NCI-H2227 (cell line): Measurements from ENCODE around the gene DOCK1.

Source experiments
- DNase-seq: peaks from one replicate; lab custom pipeline; 2025; ENCODE audit not compliant: unreplicated experiment; lab: John Stamatoyannopoulos, UW

Gene DOCK1

DNA sequence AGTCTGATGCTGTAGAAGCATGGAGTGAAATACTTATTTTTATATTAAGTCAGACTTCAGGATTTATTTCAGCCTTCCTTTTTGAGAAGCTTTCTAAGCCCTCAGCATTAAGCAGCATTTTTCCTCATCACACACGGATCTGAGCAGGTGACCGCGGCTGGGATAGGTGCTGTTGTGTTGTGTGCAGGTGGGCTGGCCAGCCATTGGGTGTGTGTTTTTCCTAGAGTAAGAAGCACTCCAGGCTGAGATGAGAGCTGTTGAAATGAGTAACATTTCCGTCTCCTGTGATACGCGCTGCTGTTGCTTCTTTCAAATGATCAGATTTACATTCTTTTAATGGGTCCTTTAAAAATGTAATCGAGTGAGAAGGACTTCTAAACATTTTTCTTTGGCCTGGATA lies 227.2 kb downstream of the DOCK1 start:
- no peak for DNase-seq

DNA sequence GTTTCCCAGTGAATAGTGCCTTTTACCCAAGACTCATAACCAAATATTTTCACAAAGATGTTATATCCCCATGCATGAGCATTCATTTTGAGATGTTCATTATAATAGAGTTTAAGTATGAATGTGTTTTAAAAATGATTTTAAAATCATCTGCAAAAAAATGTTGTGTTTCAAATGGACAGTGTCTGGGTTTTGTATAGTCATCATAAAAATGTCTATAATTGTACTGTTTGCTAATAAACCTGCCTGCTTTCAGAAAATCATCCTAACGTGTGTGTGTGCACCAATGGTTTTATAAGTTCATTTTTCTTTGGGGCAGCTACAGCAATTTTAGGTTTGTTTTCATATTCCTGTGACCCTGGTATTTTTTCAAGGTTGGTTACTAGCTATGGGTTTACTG lies 228.0 kb downstream of the DOCK1 start:
- no peak for DNase-seq

DNA sequence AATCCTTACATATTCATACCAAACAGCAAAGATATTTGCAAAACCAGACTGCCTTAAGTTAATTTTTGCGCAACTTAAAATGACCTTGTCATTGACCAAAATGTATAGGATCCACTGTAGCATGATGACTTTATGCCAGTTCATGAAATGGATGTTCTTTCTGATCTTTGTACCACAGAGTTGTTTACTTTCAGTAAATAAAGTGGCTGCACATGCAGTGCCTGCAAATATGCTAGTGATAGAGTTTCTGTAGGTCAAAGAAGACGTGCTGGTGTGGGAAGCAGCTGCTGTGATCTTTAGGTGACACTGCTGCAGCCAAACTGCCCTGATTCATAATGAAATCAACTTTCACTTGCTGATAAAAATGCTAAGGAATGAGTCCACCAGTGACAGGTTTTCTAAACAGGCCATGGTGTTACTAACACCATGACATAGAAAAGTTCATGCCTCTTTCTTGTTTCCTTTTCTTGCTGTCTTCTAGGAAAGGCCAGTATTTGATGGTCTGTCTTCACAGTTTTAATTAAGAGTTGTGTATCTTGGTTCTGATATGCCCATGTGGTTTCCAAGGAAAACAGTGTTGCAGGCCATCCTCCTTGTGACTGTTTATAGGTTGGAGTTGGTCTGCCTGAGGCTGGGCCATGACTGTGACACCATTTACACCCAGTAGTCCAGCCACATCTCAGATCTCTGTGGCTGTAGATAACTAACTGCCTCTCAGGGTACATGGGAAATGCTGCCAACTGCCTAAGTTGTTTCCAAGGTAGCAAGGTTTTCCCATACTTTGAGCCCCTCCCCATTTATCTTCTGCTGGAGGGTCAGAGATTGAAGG lies 228.7 kb downstream of the DOCK1 start:
- no peak for DNase-seq

DNA sequence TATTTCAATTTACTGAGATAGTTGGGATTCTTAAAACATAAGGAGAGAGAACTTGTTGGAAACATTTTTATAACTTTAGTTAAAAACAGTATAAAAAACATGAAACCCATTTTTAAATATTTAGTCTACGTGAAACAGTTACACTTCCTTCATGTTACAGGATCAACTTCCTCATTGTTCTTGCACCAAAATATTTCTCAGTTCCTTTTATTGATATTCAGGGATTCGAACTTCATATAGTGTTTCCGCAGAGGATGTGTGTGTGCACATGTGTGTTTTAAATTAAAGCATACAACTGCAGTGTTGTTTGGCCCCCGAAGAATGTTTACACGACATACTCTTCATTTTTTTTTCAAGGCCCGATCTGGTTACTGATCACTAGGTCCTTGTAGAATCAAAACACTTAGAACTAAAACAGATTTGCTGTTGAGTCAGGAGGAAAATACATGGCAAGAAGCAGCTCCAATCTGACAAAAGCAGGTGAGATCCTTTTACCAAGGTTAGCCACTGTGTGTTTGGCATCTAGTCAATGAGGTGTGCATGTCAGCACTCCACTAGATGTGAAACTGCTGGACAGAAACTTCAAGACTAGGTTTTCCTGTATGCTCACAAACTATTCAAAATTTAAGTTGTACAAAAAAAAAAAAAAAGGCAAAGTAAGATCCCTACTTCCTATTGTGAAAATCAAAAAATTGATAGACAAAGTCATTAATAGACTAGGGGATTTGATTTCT lies 230.8 kb downstream of the DOCK1 start:
- no peak for DNase-seq

DNA sequence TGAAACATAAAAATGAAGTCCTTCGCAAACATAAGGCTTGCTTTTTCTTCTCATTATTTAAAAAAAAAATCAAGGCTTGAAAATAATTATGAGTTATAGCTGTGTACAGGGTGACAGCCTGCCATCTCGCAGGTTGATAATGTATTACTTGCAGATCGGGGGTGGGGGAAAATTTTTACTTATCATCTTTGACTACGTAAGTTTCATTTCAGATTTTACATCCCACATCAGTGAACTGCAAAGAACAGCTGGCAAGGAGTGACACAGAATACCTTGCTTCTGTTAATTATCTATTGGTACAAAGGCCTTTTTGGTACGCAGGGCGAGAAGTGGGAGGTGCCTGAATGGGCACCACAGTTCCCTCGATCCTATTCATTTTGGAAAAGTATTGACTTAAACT lies 232.2 kb downstream of the DOCK1 start:
- no peak for DNase-seq

DNA sequence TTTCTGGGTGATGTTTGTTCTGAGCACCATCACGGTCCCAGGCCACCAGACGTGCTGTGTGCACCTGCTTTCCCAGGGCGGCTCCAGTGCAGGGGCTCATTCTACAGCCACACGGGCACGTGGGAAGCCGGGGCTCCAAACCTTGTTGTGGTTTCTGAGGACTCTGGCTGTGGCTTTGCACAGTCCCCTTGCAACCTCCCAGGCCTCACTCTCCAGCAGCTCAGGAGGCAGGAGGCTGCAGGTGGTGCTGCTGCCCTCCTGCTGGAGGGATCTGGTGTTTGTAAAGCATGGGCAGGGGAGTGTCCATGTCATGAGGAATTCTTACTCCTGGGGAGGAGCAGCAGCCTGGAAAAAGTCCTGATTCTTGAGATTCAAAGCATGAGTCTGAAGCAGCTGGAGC lies 236.9 kb downstream of the DOCK1 start:
- DNase-seq = no peak

DNA sequence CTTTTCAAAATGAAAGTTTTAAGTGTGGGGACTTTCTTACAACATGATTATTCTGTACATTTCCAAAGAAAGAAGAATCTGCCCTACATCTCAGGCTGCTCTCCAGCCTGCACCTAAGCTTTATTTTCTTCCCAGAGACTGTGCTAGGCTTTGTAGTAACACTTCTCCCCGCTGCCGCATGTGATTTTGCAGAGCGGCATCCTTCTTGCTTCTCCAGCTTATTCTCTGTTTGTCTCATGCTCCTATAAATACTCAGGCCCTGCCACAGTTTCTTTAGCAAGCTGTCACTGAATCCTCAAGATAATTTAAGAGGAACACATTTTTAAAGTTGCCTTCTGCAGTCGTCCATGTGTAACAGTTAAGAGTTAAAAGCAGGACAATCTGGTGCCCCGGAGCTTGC lies 237.6 kb downstream of the DOCK1 start:
- no peak for DNase-seq

DNA sequence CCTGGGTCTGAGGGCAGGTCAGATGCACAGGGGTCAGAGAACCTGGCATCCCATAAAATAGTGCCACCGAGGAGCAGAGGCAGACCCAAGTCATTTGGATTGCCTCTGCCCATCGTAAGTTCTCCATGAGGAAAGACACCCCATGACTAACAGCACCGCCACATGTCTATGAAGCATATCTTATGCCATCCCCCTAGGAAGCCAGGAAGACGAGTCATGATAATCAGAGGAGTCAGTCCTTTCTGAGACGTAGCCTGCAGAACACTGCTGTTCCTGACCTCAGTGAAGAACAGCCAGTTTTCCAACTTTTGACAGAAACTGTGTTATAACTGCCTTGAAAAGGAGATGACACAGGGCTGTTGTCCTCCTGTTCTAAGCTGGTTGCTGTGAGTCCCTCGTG lies 239.9 kb downstream of the DOCK1 start:
- DNase-seq = no peak

DNA sequence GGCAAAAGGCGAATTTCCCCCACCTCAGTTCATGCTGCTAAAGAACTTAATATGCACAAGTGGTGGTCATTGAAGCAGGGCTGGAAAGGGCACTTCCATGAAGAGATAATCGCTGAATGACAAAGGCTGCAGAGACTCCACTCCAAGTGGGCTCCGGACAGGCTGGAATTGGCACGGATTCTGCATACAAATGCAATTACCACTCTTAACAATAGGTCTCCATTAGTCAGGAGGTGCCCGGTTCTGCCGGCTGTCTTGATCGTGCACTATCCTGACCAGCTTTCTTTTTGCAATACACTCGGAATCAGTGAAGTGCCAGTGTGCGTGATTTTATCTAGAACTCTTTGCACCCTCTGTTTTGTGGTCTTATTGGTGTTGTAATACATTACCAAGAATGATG lies 241.4 kb downstream of the DOCK1 start:
- DNase-seq = no peak

DNA sequence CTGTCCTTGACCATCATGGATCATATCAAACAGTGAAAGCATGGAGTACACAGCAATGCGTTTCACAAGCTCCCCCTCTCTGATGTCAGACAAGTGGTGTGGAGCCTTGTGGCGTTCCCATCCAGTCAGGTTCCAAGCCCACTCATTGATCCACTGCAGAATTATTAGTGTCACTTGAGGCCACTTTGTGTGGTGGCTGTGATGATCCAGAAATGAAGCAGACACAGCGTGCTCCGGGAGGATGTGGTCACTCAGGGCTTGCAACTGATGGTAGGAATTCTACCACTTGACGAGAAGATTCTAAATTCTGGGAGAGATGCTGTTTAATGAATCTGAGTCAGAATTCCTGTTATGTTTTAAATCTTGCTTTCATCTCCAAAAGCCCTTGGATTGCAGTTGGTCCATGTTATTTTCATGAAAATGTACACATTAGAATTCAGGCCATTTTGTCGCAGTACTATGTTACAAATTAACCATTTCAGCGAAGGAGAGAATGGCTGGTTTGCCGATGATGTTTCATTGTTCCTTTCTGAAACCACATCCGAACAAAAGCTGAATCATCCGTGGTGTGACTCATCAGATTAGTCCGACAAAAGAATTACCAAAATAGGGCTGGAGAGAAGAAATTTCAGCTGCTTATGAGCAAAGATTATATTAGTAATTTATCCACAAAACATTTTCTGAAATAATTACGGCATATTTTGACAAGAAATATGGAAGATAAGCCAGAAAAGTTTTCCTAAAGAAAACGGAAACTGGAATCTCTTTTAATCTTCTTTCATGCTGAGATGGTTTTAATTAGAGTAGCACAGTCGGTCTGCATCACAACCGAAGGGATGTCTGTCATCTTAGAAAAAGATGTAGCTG lies 243.1 kb downstream of the DOCK1 start:
- no peak for DNase-seq

DNA sequence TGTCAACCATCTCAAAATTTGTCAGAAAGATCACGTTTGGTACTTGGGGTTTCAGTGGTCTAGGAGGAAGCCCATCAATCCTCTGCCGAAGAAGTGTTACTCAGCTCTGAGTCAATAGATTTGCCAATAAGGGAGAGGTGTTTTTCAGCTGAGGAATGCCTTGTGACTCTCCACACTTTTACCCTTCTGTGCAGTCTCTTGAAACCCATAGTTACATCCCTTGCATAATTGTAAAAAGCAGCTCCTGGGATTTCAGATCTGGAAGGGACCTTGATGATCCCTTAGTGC lies 243.6 kb downstream of the DOCK1 start:
- DNase-seq = no peak

DNA sequence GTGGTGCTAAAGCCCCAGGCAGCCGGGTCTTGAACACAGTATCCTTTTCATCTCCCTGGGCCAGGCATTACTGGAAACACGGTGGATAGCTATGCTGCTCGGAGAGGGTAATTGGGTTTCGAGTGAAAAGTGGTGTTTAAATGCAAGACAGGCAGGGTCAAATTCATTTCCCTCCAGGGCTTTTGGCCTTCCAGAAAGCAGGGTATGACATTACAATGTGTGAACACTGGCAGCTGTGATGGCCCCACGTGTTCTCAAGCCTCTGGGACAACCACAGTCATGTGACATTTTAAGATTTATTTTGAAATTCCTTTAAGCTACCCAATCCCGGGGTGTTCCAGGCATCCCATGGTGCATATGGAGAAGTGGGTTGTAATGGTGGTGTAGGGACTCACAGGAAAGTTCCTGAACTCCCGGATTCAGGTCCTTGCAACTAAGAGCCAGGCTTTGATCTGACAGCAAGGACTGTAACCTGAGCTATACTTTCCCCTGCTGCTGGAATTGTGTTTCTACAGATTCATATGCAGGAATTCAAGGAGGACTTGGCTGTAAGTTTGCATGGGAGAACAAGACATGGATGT lies 244.4 kb downstream of the DOCK1 start:
- DNase-seq = no peak

DNA sequence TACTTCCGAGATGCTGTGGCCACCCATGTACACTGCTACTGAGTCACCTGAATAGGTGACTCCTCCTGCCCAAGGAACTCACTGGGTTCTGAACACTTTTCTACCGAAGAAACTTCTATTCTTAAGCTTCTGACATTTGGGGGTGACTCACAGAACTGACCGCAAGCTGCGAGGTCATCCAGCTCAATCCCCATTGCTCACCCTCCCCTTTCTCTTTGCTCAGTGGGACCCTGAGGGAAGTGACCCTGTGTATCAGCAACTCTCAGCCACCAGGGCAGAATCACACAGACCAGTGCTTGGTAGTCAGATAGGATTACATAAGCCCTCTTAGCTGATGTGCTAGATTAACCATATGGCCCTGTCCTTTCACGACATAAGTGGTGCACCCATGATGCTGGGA lies 244.9 kb downstream of the DOCK1 start:
- no peak for DNase-seq

DNA sequence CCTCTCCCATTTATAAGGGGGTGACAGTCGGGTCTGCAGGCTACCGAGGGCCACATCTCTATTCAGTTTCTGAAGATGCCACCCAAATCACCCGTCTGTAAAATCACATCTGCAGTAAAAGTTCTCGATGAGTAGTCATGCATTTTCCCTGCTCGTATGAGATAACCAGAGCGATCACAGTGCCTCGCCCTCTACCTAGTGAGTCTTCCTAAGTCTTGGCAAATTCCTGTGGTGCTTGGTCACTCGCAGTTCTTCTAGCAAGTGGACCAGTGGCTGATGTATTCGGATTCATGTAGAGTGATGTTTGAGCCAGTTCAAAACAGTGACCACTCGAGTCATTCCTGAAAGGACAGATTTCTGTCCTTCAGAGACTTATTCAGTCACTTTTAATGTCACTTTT lies 246.3 kb downstream of the DOCK1 start:
- no peak for DNase-seq

DNA sequence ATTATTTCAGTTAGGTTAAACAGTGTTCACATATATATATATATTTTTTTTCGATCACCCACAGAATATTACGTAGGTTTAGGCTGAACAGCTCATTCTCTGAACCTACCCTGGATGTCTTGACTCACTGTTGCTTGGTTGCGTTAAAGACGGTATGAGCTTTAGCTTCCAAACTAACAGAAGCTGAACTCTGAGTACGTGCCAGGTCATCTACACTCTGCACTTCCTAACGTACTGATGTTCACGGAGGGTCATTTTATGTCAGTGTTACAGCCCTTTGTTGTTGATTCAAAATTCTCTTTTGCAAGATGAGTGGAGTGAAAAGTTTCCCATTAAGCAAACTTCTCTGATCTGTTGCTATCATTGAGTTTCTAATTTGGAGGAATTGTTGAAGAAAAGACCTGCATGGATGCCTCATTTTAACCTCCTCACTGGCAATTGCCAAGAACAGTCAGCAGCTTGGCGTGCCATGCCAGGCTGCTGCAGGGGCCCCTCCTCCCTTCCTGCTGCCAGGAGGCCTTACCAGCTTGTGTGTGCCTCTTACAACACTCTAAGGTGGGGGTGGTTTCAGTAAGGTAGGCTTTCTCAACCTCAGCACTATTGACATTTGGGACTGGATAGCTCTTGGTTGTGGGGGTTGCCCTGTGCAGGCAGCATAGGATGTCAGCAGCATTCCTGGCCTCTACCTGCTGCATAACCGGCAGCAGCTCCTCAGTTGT lies 246.9 kb downstream of the DOCK1 start:
- DNase-seq = no peak

DNA sequence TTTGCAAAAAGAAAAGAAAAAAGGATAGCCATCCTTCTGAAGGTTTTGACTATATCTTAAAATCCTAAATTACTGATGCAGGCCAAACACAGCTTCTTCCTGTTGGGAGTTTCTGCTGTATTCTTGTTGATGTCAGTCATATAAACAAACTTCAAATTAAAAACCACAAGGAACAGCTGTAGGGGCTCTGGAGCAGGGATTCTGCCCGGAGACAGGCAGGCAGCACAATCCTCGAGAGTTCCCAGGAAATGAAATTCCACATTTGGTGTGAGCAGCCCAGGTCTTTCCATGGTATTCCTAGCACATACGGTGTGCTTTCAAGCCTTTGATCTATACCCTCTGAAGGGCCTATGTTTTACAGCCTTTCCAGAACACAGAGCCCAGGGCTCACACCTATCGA lies 248.0 kb downstream of the DOCK1 start:
- no peak for DNase-seq

DNA sequence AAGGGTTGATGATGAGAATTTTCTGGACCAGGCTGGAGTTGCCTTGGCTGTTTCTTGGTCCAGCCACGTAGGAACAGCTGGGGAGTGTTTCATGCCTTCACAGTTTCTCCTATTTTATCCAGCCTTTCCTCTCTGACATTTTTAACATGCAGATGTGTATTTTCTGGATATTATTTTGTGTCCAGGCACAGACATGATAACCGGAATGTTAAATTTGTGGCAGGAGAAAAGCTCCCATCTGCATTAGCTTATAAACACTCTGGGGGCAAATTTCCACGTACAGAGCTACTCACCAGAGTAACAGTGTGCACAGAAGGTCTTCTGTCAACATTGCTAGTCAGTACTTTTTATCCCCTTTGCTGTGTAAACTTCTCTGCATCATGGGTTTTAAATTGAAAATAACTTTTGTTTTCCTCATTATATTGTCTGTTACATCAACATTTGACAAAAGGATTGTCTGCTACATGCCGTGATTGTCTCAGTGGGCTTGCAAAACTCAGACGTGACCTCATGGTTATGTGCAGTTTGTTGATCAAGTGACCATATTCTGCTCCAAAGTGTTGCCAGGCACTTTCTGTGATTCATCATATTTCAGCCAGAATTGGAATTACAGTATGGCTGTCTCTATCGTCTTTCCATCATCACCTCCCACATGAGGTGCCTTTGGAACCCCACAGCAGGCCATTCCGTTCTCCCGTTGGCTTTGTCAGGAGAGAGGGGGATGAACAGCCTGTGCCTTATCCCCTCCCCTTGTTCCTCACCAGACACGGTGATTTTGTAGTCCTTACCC lies 249.8 kb downstream of the DOCK1 start:
- DNase-seq = no peak

DNA sequence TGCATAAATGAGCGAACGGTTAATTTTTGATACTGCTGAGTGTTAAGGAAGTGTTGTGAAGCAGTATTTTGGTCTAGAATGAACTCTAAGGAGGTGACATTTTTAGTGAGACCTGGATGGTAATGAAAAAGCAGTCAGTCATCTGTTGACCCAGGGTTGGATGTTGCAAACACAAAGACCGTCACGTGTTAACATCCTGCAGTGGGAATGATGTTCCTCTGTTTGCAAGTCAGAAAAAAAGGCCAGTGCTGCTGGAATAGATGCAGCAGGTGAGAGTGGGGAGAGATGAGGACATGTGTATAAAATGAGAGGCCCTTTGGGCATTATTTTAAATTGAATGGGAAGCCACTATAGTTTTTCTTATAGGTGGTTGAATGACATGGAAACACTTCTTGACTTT lies 251.9 kb downstream of the DOCK1 start:
- DNase-seq = no peak

DNA sequence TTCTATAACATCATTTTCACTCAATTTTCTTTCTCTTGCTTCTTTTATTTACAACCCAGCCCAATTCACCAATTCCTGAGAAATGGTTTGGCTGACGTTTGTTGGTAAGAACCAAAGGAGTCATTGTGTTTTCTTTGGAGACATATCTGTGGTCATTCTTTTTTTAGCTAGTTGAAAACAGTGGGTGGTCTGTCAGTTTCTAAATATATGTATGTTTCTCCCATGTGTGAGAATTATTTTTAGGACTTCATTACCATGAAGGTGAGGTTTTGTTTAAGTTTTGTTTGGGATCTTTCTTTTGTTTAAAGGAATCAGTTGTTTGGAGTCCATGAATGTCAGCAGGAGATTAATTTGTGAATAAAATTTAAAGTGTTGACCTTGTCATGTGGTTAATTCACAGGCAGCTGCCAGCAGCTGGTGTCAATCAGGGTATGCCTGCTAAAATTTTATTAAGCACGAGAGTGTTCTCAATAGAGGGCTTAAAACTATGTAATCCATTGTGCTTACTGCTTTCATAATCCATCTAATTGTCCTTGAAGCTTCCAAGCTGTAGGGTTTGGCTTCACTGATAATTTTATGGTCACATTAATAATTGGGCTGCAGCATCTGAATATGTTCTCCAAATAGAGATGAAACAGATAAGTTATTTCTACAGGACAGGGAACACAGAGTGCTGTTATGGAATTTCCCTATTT lies 252.4 kb downstream of the DOCK1 start:
- no peak for DNase-seq

DNA sequence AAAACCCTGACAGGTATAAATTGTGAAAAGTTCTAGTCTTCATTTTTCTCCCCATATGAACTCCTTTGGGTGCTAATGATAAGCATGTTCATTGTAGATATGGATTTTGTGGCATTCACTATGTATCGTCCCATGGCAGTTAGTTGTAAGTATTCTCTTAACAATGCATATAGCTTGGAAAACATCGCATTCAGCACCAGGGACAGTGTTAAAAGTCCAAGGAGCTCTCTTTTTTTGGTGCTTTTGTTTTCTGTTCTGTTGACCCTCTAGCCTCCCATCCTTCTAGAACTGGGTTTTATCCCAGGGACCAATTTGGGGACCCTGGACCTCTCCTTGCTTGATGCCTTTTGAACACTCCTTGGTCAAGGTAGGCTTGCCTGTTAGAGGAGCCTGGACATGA lies 253.4 kb downstream of the DOCK1 start:
- DNase-seq = no peak
